GM19025 (cell line): ENCODE results near the gene CPED1.
A peak's percentile ranks its signal among the peaks of the same experiment; 100 is the strongest.

Experiments
- ATAC-seq: cut with Tn5 transposase; IDR thresholded peaks from one replicate; pipeline ENCODE4 v1.9.1; 2021; ENCODE audit warnings: mild to moderate bottlenecking, low read depth, moderate library complexity; ENCODE audit not compliant: unreplicated experiment

CPED1 gene

GRCh38 chr7:120988591-120989256, at the start of gene CPED1:
CPED1 (plus strand) TSS chr7:120988711; CDS start chr7:120989622, 911 bp downstream.
- peak; percentile 54 for ATAC-seq

- no peak for ATAC-seq
Measured at GRCh38 chr7:120939345-120939744, 49.2 kb upstream of the CPED1 start.

- ATAC-seq: peak; percentile 57
Measured at GRCh38 chr7:120941064-120941463, 47.4 kb upstream of the CPED1 start.

- no peak for ATAC-seq
Measured at GRCh38 chr7:120941856-120942255, 46.7 kb upstream of the CPED1 start.

- no peak for ATAC-seq
Measured at GRCh38 chr7:120942861-120943260, 45.6 kb upstream of the CPED1 start.

GRCh38 chr7:120944826-120945562, 43.5 kb upstream of the CPED1 start:
- no peak for ATAC-seq

GRCh38 chr7:120947980-120948379, 40.5 kb upstream of the CPED1 start:
- no peak for ATAC-seq

GRCh38 chr7:120949393-120949911, 39.1 kb upstream of the CPED1 start:
- no peak for ATAC-seq

GRCh38 chr7:120949998-120950538, 38.4 kb upstream of the CPED1 start:
- no peak for ATAC-seq

GRCh38 chr7:120950539-120951308, 37.8 kb upstream of the CPED1 start, which contains the start of gene ING3:
ING3 (plus strand) TSS chr7:120950777; CDS start chr7:120950897, 120 bp downstream.
- peak; percentile 96 for ATAC-seq

GRCh38 chr7:120951309-120951699, 37.2 kb upstream of the CPED1 start:
- no peak for ATAC-seq

GRCh38 chr7:120951826-120952225, 36.7 kb upstream of the CPED1 start:
- no peak for ATAC-seq

- ATAC-seq: peak; percentile 39
Measured at GRCh38 chr7:120955577-120956149, 32.8 kb upstream of the CPED1 start.

- no peak for ATAC-seq
Measured at GRCh38 chr7:120959929-120960484, 28.5 kb upstream of the CPED1 start.

- ATAC-seq: no peak
Measured at GRCh38 chr7:120960714-120961113, 27.8 kb upstream of the CPED1 start.

- no peak for ATAC-seq
Measured at GRCh38 chr7:120961638-120962173, 26.8 kb upstream of the CPED1 start.

- no peak for ATAC-seq
Measured at GRCh38 chr7:120964088-120964487, 24.4 kb upstream of the CPED1 start.

- no peak for ATAC-seq
Measured at GRCh38 chr7:120966961-120967360, 21.6 kb upstream of the CPED1 start.

- ATAC-seq: no peak
Measured at GRCh38 chr7:120973849-120974248, 14.7 kb upstream of the CPED1 start.
